Measurements from ENCODE around the gene CPSF4L.

DNA sequence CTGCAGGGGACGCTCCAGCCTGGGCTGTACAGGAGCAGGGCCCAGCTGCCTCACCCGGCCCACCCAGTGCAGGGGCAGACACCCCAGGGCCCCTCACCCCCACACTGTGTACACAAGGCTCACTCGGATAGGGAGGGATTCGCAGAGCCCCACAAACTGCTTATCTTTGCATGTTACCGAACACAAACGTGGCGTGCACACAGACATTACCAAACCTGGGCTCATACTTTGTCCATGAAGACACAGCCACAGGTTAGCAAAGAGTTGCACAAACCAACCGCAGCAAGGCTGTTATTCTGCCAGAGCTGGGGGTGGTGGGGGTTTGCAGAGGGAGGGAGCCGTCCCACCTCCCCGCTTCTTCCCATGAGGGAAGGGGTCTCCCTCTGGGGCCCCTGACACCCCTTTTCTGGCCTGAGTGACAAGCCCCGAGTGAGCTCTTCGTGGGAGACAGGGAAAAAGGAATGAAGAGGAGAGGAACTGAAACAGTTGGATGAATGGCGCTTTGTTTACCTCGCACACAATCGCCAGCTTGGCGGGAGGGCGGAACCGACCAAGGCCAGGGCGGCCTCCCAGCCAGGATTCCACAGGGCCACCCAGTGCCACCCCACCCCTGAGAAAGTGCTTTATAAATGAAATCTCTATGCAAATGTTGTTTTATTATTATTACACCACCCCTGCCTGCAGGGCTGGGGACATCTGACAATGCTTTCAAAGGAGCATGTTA lies 434 bp upstream of the CPSF4L start:
- TF ChIP-seq EZH2 (IDR thresholded peaks at IDR 0.05; ENCODE audit: borderline replicate concordance), result no peak
- TF ChIP-seq, protein P1, sequence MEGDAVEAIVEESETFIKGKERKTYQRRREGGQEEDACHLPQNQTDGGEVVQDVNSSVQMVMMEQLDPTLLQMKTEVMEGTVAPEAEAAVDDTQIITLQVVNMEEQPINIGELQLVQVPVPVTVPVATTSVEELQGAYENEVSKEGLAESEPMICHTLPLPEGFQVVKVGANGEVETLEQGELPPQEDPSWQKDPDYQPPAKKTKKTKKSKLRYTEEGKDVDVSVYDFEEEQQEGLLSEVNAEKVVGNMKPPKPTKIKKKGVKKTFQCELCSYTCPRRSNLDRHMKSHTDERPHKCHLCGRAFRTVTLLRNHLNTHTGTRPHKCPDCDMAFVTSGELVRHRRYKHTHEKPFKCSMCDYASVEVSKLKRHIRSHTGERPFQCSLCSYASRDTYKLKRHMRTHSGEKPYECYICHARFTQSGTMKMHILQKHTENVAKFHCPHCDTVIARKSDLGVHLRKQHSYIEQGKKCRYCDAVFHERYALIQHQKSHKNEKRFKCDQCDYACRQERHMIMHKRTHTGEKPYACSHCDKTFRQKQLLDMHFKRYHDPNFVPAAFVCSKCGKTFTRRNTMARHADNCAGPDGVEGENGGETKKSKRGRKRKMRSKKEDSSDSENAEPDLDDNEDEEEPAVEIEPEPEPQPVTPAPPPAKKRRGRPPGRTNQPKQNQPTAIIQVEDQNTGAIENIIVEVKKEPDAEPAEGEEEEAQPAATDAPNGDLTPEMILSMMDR (IDR thresholded peaks at IDR 0.05; ENCODE audit: poor library complexity), result no peak
